ENCODE measurements around the gene FBXL20.

The FBXL20 gene

GRCh38 chr17:39270923-39271322 lies 130.5 kb downstream of the FBXL20 start:
- TF ChIP-seq, protein P1, sequence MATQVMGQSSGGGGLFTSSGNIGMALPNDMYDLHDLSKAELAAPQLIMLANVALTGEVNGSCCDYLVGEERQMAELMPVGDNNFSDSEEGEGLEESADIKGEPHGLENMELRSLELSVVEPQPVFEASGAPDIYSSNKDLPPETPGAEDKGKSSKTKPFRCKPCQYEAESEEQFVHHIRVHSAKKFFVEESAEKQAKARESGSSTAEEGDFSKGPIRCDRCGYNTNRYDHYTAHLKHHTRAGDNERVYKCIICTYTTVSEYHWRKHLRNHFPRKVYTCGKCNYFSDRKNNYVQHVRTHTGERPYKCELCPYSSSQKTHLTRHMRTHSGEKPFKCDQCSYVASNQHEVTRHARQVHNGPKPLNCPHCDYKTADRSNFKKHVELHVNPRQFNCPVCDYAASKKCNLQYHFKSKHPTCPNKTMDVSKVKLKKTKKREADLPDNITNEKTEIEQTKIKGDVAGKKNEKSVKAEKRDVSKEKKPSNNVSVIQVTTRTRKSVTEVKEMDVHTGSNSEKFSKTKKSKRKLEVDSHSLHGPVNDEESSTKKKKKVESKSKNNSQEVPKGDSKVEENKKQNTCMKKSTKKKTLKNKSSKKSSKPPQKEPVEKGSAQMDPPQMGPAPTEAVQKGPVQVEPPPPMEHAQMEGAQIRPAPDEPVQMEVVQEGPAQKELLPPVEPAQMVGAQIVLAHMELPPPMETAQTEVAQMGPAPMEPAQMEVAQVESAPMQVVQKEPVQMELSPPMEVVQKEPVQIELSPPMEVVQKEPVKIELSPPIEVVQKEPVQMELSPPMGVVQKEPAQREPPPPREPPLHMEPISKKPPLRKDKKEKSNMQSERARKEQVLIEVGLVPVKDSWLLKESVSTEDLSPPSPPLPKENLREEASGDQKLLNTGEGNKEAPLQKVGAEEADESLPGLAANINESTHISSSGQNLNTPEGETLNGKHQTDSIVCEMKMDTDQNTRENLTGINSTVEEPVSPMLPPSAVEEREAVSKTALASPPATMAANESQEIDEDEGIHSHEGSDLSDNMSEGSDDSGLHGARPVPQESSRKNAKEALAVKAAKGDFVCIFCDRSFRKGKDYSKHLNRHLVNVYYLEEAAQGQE (IDR thresholded peaks at IDR 0.05; ENCODE audit: insufficient read depth in 1 of 2, low read depth in 2 of 2, low read length in 2 of 2): no peak
- TF ChIP-seq SIN3A (IDR thresholded peaks at IDR 0.05; ENCODE audit: borderline replicate concordance, insufficient read depth, low read length) (no peak), POLR2AphosphoS5 (IDR thresholded peaks at IDR 0.05; ENCODE audit: low read depth, low read length) (no peak), FOXP2 (optimal IDR thresholded peaks at IDR 0.05; ENCODE audit: borderline replicate concordance, extremely low read depth, extremely low read length, insufficient read depth) (no peak), TAF1 (IDR thresholded peaks at IDR 0.05; ENCODE audit: borderline replicate concordance, insufficient read depth, low read length) (no peak)

GRCh38 chr17:39264119-39264518 lies 137.3 kb downstream of the FBXL20 start:
- TF ChIP-seq POLR2AphosphoS5 (IDR thresholded peaks at IDR 0.05; ENCODE audit: low read depth, low read length) (no peak), TAF1 (IDR thresholded peaks at IDR 0.05; ENCODE audit: borderline replicate concordance, insufficient read depth, low read length) (no peak), FOXP2 (optimal IDR thresholded peaks at IDR 0.05; ENCODE audit: borderline replicate concordance, extremely low read depth, extremely low read length, insufficient read depth) (no peak), SIN3A (IDR thresholded peaks at IDR 0.05; ENCODE audit: borderline replicate concordance, insufficient read depth, low read length) (no peak)
- TF ChIP-seq, protein P1 (IDR thresholded peaks at IDR 0.05; ENCODE audit: insufficient read depth in 1 of 2, low read depth in 2 of 2, low read length in 2 of 2): no peak

- no peak for TF ChIP-seq FOXP2 (optimal IDR thresholded peaks at IDR 0.05; ENCODE audit: borderline replicate concordance, extremely low read depth, extremely low read length, insufficient read depth)
- TF ChIP-seq, protein P1 (IDR thresholded peaks at IDR 0.05; ENCODE audit: insufficient read depth in 1 of 2, low read depth in 2 of 2, low read length in 2 of 2): no peak
These were observed 140.1 kb downstream of the FBXL20 start for GRCh38 chr17:39261286-39261685.

- TF ChIP-seq TAF1 (IDR thresholded peaks at IDR 0.05; ENCODE audit: borderline replicate concordance, insufficient read depth, low read length): no peak
- TF ChIP-seq SIN3A (IDR thresholded peaks at IDR 0.05; ENCODE audit: borderline replicate concordance, insufficient read depth, low read length): no peak
- TF ChIP-seq POLR2AphosphoS5 (IDR thresholded peaks at IDR 0.05; ENCODE audit: low read depth, low read length): no peak
- no peak for TF ChIP-seq FOXP2 (optimal IDR thresholded peaks at IDR 0.05; ENCODE audit: borderline replicate concordance, extremely low read depth, extremely low read length, insufficient read depth)
These were observed 148.5 kb downstream of the FBXL20 start for GRCh38 chr17:39252788-39253460.

- TF ChIP-seq POLR2AphosphoS5 (IDR thresholded peaks at IDR 0.05; ENCODE audit: low read depth, low read length) (no peak), TAF1 (IDR thresholded peaks at IDR 0.05; ENCODE audit: borderline replicate concordance, insufficient read depth, low read length) (no peak), SIN3A (IDR thresholded peaks at IDR 0.05; ENCODE audit: borderline replicate concordance, insufficient read depth, low read length) (no peak), FOXP2 (optimal IDR thresholded peaks at IDR 0.05; ENCODE audit: borderline replicate concordance, extremely low read depth, extremely low read length, insufficient read depth) (no peak)
- TF ChIP-seq, protein P1 (IDR thresholded peaks at IDR 0.05; ENCODE audit: insufficient read depth in 1 of 2, low read depth in 2 of 2, low read length in 2 of 2): no peak
These were observed 149.4 kb downstream of the FBXL20 start for GRCh38 chr17:39251997-39252396.

Measured in PFSK-1 (cell line).